T1000 (cell line): ENCODE data around the gene IL4R.

Source experiments
- DNase-seq: peaks from one replicate; lab custom pipeline; 2025; ENCODE audit warnings: mixed read lengths; lab: John Stamatoyannopoulos, UW

Gene IL4R

DNA sequence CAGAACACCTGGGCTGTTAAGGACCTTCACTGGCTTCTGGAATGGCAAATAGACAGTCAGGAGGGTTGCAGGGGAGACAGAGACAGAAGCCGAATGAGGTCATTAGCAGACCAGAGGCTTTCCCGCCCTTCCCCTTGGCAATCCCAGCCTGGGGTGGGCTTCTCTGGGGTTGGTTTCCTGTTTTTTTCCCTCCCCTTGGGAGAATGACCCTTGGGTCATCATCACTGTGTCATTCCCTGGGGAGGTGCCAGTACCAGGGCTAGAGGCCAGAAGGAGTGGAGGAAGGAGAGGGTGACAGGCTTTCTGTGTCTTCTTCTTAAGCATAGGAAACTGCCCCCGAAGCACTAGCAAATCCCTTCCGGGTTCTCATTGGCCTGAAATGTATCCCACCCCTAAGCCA, 45.3 kb downstream of the IL4R start:
- DNase-seq: no peak

DNA sequence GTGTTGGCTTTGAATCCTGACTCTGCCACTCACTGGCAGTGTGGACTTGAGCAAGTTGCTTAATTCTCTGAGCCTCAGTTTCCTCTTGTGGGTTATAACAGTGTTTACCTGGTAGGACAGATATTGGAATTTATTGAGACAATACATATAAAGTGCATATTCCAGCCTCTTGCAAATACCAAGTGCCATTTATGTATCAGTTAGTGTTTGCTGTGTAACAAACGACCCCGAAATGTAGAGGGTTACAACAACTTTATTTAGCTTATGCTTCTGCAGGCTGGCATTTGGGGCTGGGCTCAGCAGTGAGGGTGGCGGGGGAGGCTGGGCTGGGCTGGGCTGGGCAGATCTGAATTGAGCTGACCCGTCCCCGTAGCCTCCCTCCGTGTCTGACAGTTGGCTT, 45.8 kb downstream of the IL4R start:
- DNase-seq: no peak

DNA sequence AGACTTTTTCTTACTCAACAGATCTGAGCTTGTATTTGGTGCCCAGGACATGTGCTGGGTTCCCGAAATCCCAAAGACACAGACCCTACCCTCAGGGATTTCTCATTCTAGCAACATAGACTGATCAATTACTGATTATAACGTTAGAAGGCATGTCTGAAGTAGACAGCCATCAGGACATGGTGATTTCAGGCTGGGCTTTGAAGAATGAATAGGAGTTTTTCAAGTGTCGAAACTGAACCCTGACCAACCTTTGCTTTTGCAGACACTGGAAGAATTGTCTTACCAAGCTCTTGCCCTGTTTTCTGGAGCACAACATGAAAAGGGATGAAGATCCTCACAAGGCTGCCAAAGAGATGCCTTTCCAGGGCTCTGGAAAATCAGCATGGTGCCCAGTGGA, 48.2 kb downstream of the IL4R start:
- DNase-seq: no peak

DNA sequence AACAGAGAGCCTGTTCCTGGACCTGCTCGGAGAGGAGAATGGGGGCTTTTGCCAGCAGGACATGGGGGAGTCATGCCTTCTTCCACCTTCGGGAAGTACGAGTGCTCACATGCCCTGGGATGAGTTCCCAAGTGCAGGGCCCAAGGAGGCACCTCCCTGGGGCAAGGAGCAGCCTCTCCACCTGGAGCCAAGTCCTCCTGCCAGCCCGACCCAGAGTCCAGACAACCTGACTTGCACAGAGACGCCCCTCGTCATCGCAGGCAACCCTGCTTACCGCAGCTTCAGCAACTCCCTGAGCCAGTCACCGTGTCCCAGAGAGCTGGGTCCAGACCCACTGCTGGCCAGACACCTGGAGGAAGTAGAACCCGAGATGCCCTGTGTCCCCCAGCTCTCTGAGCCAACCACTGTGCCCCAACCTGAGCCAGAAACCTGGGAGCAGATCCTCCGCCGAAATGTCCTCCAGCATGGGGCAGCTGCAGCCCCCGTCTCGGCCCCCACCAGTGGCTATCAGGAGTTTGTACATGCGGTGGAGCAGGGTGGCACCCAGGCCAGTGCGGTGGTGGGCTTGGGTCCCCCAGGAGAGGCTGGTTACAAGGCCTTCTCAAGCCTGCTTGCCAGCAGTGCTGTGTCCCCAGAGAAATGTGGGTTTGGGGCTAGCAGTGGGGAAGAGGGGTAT, 48.9 kb downstream of the IL4R start:
- no peak for DNase-seq

DNA sequence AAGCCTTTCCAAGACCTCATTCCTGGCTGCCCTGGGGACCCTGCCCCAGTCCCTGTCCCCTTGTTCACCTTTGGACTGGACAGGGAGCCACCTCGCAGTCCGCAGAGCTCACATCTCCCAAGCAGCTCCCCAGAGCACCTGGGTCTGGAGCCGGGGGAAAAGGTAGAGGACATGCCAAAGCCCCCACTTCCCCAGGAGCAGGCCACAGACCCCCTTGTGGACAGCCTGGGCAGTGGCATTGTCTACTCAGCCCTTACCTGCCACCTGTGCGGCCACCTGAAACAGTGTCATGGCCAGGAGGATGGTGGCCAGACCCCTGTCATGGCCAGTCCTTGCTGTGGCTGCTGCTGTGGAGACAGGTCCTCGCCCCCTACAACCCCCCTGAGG, 49.5 kb downstream of the IL4R start:
- no peak for DNase-seq

DNA sequence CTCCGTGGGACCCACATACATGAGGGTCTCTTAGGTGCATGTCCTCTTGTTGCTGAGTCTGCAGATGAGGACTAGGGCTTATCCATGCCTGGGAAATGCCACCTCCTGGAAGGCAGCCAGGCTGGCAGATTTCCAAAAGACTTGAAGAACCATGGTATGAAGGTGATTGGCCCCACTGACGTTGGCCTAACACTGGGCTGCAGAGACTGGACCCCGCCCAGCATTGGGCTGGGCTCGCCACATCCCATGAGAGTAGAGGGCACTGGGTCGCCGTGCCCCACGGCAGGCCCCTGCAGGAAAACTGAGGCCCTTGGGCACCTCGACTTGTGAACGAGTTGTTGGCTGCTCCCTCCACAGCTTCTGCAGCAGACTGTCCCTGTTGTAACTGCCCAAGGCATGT, 50.0 kb downstream of the IL4R start:
- DNase-seq: no peak

DNA sequence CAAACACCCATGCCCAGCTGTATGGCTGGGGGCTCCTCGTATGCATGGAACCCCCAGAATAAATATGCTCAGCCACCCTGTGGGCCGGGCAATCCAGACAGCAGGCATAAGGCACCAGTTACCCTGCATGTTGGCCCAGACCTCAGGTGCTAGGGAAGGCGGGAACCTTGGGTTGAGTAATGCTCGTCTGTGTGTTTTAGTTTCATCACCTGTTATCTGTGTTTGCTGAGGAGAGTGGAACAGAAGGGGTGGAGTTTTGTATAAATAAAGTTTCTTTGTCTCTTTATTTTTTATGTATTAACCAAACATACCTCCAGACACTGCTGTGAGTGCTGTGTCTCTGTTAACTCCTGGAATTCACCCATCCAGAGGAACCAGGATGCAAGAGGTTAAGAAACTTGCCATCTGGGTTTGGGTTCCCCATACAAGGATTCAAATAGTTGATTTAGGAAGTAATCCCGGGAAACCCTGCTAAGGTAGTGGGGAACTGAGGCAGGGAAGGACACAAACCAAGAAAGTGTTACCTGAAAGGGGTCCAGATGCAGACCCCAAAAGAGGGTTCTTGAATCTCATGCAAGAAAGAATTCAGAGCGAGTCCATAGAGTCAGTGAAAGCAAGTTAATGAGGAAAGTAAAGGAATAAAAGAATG, 50.8 kb downstream of the IL4R start:
- no peak for DNase-seq

DNA sequence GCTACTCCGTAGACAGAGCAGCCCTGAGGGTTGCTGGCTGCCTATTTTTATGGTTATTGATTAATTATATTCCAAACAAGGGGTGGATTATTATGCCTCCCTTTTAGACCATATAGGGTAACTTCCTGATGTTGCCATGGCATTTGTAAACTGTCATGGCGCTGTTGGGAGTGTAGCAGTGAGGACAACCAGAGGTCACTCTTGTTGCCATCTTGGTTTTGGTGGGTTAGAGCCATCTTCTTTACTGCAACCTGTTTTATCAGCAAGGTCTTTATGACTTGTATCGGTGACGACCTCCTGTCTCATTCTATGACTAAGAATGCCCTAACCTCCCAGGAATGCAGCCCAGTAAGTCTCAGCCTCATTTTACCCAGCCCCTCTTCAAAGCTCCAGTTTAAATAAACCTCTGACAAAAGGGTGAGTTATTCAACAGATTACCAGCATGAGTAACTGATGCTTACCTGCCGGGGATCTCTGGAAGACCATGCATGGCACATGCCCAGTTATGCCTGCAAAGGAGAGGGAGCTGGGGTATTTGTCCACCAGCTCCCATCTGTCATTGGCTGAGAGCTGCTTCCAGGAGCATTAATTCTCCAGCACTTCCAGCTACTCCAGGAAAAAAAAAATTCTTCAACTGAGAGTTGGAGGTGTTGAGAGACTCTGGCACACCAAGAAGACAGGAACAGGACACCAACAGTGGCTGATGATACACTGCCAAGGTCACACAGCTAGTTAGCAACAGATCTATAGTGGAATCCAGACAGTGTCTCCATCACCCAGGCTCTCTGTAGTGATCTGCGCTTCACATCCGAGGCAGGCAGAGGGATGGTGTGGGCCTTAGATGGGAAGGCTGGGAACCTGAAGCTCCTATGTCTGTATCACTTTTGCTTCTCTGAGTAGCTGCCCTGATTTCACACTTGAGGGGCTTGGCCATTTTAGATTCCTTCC, 51.6 kb downstream of the IL4R start:
- no peak for DNase-seq

DNA sequence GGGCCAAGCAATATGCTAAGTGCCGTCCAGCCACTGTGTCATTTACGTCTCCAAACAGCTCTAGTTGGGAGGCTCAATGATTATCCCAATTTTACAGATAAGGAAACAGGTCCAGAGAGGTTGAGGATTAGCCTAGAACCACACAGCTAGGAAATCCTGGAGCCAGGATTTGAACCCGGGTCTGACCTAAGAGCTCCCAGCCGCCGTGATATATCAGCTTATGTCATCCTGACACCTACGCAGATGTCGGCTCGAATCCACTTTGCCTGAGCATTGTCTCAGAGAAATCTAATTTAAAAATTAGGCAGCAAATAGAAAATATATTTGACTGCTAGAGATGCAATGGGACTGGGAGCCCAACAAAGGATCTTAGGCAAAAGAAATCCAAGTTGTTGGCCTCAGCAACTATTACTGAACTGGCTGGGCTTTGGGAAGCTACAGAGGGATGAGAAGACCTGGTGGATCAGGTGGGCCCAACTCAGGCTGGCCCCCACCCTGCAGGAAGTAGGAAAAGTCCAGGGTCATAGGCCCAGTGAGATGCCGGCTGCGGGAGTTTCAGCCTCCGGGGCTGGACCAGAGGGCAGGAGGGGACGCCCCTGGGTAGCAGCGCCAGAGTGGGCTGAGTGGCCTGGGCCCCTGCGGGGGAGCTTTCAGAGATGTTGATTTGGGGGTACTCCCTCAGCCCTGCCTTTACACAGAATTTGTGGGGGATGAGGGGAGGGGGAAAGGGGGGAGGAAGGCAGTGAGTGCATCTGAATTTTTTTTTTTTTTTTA, 53.1 kb downstream of the IL4R start:
- DNase-seq: no peak

DNA sequence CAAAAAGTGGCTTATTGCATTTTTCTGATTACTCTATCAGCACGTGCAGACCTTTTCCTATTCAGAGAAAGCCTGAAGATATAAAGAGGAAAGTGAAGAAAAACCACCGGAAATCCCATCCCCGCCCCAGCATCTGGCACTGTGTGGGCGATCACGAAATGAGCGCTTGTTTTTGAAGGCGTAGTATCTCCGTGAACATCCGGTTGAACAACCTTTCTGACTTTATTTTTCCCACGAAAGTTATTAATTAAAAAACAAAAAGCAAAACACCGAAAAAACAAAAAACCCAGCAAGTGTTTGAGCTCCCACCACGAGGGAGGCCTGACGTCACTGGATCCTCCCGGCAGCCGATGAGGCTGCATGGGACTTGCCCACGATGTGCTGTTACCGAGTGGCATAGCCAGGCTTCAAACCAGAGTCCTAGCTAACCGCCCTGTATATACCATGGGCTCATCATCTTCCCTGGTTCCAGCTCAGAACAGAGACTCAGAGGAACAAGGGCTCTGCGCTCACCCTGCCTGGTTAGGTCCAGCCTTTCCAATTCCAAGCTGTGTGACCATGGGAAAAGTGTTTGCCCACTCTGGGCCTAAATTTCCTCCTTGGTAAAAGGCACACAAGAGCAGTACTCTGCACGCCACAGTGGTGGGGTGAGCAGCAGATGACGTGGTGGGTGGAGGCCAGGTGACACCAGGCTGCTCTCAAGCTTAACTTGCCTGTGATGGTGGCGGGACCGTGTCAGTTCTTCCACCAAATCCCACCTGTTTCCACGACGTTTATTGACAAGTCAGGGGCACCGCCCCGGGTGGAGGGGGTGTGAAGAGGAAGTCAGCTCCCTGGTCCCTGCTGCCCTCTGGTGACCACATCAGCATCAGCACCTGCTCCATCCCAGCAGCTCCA, 53.9 kb downstream of the IL4R start:
- DNase-seq: peak; percentile 64

DNA sequence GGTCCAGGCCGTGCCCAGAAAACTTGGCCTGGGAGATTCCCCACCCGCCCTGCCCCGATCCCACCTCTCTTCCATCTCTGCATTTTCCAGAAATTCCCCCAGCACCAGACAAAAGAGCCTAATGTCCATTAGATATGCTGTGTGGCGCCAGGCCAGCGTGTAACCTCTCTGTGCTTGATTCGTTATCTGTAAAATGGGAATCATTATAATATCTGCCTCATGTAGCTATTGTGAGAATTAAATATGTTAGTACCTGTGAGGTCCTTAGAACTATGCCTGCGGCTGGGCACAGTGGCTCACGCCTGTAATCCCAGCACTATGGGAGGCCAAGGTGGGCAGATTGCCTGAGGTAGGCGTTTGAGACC, 54.6 kb downstream of the IL4R start:
- DNase-seq: no peak

DNA sequence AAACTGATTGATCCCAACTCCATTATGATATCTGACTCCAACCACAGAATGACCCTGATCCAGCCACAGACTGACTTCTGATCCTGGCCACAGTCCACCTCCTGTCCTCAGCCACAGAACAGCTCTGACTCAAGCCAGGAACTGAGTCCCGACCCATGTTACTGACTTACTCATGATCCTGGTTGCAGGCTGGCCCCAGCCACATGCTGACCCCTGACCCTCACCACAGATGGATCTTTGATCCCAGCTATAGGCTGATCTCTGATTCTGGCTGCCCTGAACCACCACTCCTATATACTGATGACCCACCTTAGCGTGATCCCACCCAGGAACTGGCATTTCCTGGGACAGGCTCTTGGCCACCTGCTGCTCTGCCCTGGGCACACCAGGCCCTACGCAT, 56.0 kb downstream of the IL4R start:
- no peak for DNase-seq

DNA sequence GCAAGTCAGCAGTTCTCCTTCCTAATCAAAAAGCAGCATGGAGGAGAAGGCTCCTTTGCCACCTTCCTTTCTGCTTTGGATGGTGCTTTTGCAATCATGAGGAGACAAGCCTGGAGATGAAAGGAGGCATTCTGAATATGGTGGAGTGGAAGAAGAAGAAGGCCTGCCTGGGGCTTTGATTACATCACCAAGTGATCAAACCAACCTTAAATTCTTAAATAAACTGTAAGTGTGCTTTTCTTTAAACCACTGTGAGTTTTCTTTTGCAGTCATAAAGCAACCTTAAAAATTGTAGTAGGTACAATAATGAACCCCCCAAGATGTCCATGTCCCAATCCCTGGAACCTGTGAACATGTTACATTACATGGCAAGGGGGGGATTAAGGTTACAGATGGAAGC, 56.5 kb downstream of the IL4R start:
- no peak for DNase-seq

DNA sequence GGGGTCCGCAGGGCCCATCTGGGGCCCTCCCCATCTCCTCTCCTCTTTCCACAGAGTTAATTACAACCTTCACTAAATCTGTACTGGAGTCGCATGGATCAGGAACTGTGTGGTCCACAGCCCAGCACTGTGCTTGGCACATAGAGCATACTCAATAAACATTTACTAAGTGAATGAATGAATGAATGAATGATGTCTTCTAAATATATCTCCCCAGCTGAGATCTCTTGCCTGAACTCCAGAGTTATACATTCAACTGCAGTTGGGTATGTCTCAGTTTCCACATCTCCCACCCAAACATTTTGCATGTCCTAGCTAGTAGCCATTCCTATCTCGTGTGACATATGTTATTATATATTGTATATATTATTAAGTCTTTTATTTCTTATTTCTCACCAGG, 59.5 kb downstream of the IL4R start:
- no peak for DNase-seq

DNA sequence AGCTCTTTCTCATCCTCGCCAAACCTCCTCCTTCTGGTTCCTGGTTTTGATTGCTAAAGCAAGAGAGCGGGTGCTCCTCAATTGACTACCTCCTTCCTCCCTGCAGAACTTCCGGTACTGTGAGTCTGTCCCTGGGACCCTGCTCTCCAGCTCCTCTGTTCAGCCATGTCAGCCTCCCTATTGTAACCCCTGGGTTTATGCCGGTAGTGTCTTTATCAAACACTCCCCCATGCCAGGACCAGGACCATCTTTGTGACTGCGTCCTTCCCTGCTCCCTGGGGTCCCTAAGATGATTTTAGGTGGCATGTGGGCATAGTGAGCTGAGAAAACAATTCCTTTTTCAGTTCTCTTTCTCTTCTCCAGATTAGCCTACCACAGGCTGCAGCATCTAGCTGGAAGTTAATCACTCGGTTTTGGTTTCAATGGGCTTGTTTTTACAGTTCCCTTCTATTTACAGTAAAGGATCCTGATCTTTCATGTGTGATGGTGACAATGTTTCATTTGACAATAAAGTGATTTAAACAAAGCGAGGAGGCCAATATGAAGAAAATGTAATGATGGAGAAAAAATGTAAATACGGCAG, 60.5 kb downstream of the IL4R start:
- DNase-seq: no peak

DNA sequence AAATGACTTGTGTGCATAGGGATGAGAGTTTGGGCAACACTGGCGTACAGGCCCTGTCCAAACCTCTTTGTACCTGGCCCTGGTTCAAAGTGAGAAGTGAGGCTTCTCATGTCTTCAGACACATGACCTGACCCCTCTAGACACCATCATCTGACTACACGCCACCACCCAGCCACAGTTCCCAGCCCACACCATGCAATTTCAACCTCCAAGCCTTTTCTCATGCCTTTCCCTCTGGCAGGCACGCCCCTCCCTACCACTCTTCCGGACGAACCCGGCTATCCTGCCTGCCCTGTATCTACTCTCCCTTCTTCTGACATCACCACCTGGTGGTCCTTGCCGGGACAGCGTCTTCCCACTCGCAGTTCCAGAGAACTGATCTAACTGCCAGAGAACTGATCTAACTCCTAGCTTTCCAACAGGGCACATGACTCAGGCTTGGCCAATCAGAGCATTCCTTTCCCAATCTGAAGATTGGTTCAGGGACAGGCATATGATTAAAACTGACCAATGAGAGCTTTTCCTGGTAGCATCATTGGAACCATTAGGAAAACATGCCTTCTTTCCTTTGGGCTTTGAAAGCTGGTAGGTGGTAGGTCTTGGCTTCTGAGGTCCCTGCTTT, 61.1 kb downstream of the IL4R start:
- DNase-seq: no peak

DNA sequence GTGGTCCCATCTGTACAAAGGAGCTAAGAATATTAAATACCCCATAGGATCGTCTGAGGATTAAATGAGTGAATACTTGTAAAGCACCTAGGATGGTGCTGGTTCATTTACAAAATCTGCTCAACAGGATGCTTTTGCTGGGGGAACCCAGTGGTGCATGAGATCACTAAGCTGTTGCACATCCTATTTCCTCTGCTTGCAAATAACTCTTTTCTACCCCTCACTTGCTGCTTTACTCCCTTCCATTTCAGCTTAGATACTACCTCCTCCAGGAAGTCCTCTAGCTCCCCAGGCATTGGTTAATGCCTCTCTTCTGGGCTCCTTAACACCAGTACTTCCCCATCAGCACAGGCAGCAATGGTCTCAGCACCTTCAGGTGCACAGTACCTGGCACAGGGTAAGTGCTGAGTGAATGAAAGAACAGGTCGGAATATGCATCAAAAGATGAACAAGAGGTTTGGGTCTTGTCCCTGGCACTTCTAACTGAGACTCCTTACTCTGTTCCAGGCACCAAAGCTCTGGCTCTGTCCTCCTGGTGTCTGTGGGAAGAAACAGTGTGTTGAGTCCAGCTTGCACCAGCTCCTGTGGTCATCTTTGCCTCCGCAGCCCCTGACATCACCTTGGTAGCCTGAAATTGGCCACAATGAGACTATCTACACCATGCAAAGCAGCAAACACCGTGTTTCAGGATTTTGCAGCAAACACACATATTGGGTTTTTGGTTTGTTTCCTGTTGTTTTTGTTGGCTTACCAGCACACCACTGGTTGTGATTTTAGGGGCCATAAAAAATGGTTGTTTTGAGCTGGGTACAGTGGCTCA, 64.1 kb downstream of the IL4R start:
- no peak for DNase-seq

DNA sequence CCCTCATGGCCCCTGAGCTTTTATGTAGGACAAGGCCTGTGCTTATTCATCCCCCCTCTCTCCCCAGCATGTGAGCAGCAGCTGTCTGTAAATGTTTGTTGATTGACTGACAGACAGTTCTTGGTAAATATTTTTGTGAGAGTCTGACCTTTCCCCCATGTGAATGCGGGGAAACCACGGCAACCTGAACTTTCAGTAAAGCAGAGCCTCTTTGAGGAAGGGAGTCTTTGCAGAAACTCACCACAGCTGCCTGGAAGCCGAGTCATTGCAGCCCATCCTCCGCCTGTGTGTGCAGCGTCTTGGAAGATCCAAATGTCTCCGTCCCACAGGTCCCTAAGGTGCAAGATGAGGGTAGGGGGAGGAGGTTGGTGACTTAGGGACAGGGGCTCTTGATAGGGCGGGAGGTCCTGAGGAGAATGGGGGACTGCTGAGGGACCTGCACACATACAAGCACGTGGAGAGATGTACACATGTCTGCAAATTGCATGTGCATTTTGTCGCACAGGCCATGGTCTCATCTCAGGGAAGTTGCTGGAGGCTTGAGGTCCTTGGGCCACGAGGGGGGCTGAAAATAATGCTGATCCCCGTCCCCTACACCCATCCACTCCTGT, 65.2 kb downstream of the IL4R start:
- DNase-seq: no peak

DNA sequence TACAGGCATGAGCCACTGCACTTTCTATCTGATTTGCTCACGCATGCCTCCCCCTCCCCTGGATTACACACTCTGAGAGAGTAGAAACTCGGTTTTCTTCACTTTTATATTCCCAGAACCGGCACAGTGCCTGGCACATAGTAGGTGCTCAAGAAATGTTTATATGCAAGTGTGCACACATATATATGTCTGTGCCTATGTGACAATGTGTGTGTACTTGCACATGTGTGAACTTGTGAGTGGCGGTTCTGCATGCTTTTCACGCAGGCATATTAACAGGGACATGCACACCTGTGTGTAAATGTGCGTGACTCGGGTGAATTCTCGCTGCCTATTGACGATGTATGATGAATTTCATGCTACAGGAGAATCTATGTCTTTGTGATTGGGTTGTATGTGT, 66.1 kb downstream of the IL4R start:
- DNase-seq: no peak
